NCI-H2029 (cell line): ENCODE data around the gene EXOG.
A peak's percentile ranks its signal among the peaks of the same experiment; 100 is the strongest.

Experiments used
- DNase-seq: peaks from one replicate; lab custom pipeline; 2025; lab: John Stamatoyannopoulos, UW

Gene EXOG

GRCh38 chr3:38473229-38473628, 22.9 kb upstream of the EXOG start:
- DNase-seq, result peak; percentile 60

DNA sequence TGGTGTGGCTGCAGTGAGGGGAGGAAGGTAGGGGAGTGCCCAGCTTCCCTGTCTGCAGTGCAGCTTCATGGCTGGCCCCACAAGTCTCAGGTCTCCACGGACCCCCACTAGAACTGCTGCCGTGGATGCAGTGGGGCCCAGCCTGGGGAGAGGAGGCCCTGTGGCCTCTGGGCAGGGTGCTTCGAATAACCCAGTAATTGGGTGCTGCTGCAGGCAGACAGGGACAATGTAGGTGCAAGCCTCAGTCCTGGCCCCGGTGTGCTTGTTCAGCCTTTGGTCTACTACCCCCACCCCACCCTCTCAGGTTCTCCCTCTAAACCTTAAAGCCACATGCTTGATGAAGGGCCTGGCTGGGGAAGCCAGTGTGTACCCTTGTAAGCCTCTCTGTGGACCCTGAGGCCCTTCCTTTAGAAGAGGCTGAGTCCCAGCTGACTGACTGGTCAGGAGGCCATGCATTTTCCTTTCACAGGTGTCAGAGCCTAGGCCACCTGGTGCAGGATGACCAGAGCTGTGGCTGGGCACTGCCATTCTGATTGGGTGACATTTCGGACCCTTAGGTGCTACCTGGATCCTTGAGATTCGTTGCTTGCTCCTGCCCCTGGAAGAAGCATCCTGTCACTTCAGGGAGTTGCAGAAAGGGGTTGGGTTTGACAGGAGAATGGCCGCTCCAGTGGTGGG, 21.1 kb upstream of the EXOG start:
- no peak for DNase-seq

GRCh38 chr3:38475716-38476115, 20.4 kb upstream of the EXOG start:
- no peak for DNase-seq

DNA sequence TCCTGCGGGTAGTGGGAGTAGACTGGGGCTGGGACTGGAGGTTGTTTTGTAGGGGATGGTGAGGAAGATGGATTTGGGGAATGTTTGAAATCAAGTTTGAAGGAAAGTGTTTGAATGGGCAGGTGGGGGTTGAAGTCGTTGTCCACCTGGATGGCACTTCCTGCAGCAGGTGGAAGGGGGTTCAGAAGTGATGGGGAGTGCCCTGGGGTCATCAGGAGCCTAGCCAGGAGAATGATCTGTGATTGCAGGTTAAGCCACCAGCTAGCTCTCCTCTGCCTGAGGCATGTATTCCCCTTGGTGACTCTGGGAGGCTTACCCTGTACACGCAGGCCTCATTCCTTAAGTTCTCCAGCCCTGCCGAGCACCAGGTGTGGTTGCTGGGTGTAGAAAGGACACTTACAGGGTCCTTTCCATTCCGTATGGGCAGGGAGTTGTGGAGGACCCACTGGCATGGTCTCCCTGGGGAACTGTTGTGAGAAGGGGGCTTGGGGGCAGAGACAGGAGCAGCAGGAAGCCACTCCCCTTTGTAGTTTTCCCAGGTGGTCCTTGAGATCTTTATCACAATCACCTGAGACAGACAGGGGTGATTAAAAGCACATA, 19.9 kb upstream of the EXOG start:
- no peak for DNase-seq

GRCh38 chr3:38477057-38477820, 18.9 kb upstream of the EXOG start:
- DNase-seq, result no peak

DNA sequence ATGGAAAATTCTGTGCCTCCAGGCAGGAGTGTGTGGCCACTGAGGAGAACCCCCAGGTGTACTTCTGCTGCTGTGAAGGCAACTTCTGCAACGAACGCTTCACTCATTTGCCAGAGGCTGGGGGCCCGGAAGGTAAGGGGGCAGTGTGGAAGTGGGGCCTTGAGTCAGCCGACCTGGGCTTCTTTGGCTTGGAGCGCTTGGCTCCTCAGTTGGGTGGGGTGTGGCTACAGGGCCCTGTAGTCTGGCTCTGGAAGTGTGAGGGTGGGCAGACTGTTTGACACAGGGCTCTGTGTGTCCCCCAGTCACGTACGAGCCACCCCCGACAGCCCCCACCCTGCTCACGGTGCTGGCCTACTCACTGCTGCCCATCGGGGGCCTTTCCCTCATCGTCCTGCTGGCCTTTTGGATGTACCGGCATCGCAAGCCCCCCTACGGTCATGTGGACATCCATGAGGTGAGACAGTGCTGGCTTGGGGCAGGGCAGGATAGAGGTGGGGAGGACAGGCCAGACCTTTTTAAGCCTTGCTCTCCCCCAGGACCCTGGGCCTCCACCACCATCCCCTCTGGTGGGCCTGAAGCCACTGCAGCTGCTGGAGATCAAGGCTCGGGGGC, 18.2 kb upstream of the EXOG start:
- no peak for DNase-seq

GRCh38 chr3:38478901-38479300, 17.2 kb upstream of the EXOG start:
- DNase-seq, result no peak

GRCh38 chr3:38479431-38480092, 16.6 kb upstream of the EXOG start:
- peak; percentile 14 for DNase-seq

DNA sequence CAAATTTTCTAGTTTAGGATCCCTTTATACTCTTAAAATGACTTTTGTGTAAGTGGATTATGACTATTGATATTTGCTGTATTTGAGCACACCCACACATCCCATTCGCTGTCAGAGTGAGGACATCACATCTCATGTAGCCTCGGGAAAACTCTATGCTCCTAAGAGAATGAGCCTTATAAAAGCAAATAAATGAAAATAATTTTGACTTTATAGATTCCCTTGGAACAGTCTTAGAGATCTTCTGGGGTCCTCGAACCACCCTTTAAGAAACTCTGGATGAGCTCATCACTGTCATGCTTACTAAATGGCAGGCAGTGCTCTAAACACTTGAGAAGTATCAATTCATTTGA, 16.1 kb upstream of the EXOG start:
- no peak for DNase-seq

GRCh38 chr3:38480930-38481329, 15.2 kb upstream of the EXOG start:
- DNase-seq, result no peak

DNA sequence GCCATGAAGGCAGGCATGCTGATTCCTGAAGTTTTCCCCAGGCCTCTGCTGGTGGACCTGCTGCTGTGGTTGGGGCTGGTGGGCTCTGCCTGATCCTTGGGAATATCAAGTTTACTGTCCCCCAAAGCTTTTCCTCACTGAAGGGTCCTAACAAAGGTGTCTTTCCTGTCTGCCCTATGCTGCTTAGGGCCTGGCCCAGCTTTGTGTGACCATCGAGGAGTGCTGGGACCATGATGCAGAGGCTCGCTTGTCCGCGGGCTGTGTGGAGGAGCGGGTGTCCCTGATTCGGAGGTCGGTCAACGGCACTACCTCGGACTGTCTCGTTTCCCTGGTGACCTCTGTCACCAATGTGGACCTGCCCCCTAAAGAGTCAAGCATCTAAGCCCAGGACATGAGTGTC, 13.2 kb upstream of the EXOG start:
- DNase-seq, result no peak

DNA sequence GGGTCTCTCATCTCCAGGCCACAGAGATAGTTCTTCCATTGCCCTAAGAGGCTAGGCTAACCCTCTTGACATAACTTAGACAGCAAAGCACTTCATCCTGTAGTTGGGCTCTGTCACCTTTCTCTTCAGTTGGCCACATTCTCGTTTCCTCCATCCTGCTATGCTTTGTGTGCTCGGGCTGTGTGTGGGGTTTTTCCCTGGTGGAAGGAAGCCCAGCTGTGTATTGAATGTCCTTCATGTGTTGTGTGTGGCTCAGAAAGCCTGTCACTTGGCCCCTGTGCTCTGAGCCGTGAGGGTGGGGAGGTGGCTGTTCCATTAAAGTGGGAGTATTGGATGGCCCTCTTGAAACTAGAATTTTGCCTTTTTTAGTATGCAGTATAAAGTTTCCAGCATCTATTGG, 8.8 kb upstream of the EXOG start:
- DNase-seq, result no peak

GRCh38 chr3:38488949-38489348, 7.2 kb upstream of the EXOG start:
- DNase-seq, result no peak

- DNase-seq, result no peak
These were observed 6.4 kb upstream of the EXOG start for GRCh38 chr3:38489766-38490165.

- DNase-seq, result no peak
These were observed 5.7 kb upstream of the EXOG start for GRCh38 chr3:38490281-38491030.

DNA sequence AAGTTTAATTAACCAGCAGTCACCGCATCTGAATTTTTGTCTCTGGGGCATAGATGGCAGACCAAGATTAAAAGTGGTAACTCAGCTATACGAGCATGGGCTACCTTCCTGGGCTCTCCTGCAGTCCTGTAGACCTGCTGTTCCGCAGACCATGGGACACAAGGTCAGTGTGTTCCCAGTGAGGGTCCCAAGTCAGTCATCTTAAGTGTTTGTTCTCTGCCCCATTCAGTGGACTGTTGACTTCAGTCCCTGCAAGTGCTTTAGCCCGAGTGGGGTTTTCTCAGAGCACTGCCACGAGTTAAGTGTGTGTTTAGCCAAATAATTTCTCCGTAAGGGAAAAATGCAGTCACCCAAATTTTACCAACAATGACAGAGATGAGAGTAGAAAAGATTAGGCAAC, 4.9 kb upstream of the EXOG start:
- no peak for DNase-seq

GRCh38 chr3:38493031-38493430, 3.1 kb upstream of the EXOG start:
- no peak for DNase-seq

- no peak for DNase-seq
These were observed 891 bp downstream of the EXOG start for GRCh38 chr3:38497031-38497430.

DNA sequence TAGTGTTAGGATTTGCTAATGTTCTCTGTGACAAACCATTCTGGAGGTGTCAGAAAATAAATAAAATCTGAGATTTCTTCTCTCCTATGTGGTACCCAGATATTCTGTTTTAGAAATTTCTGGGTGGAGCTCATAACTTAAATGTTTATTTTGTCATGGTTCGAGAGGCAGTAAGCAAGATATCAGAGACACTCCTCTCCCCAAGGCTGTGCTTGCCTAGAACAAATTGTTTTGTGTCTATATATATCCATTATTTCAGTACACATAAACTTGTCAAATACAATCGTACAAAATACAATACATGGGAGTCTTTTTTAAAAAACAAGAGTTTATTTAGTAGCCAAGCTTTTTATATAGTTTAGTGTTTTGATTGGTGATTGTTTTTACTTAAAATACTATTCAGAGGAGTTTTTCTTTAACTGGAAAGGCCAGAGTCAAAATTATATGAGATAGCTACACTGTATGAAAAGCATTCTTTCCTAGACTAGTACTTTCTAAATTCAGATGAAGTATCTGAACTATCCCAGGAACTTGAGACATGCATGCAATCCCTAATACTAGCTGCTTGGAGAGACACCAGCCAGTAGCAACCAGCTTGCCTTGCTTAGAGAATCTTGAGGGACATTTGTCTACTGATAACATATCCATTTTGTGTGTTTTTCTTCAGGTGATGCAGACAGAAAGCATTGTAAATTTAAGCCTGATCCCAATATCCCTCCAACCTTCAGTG, 4.7 kb downstream of the EXOG start:
- DNase-seq, result no peak

DNA sequence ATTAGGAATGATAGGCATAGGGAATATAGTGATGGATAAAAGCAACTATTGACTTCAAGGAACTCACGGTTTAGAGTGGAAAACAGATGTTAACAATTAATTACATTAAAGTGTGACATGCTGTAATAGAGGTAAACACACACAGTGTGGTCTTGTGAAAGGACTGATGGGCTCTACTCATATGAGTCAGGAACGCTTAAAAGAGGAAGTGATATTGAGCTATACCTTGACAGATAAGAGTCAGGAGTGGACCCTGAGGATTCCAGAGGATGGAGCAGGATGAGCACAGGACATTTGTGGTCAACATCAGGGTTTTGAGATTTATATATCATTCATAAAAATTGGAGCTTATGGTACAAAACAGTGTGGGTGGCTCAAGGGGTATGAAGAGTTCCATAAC, 11.0 kb downstream of the EXOG start:
- DNase-seq, result no peak

DNA sequence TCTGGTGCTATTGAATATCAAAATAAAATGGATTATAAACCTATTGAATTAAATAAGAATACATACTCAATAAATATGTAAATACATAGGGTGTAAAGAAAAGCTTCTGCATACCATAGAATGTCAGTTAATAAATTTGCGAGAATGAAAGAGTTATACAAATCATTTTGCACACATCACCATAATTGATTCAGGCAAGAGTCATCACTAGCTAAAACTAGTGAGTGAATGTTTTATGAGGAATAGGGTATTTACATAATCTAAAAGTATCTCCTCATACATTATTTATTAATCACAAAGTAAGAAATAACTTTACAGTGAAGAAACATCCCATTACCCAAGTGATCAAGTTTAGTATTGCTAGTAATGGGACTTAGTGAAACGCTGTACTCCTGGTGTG, 13.6 kb downstream of the EXOG start:
- DNase-seq, result no peak
